ENCODE results near the gene IER5L. TPM values are rescaled to one million over a fixed set of nuclear protein-coding genes. Genes with fewer than 3 reads are reported as not detected.

IER5L gene
- polyA plus RNA-seq, 1 donor (not counting 4 experiments of a cell fraction or from before 2014, with no cell fraction given), result 2.1 TPM

DNA sequence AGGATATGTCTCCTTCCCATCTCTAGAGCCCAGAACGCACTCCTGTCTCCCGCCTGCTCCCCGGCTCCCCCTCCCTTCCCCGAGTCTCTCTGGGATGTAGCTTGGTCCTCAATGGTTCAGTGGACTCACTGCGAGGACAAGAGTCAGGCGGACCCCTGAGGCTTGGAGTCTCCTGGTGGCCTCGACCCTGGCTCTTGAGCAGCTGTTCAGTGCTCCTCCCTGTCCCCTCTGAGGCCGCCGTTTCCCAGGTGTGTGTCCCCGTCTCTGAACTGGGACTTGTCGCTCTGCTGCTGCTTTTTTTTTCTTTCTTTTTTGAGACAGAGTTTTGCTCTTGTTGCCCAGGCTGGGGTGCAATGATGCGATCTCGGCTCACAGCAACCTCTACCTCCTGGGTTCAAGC, 44.8 kb upstream of the IER5L start:
- no peak overlapping the region for H3K4me3 ChIP-seq (ENCODE audit: control insufficient read depth in 2 of 3, extremely low read depth in 1 of 3, insufficient read depth in 2 of 3, low read depth in 1 of 3, low read length in 3 of 3)
- H4K20me1 ChIP-seq (ENCODE audit: control insufficient read depth, extremely low read depth, insufficient read depth, low read length), result no peaks in the 10 kb centered on the region
- no peak for FAIRE-seq
- no peak overlapping the region for H3K4me2 ChIP-seq (ENCODE audit: control insufficient read depth, extremely low read depth, insufficient read depth, low read depth, low read length)
- peaks cover 17% of the 10 kb centered on the region for H3K4me1 ChIP-seq (ENCODE audit: control insufficient read depth, extremely low read depth, insufficient read depth, low read length)
- no peak overlapping the region for H3K9ac ChIP-seq (ENCODE audit: control insufficient read depth, extremely low read depth, insufficient read depth, low read length)
- H3K9me3 ChIP-seq (ENCODE audit: control insufficient read depth, low read depth, low read length), result no peaks in the 10 kb centered on the region
- TF ChIP-seq, protein P1, sequence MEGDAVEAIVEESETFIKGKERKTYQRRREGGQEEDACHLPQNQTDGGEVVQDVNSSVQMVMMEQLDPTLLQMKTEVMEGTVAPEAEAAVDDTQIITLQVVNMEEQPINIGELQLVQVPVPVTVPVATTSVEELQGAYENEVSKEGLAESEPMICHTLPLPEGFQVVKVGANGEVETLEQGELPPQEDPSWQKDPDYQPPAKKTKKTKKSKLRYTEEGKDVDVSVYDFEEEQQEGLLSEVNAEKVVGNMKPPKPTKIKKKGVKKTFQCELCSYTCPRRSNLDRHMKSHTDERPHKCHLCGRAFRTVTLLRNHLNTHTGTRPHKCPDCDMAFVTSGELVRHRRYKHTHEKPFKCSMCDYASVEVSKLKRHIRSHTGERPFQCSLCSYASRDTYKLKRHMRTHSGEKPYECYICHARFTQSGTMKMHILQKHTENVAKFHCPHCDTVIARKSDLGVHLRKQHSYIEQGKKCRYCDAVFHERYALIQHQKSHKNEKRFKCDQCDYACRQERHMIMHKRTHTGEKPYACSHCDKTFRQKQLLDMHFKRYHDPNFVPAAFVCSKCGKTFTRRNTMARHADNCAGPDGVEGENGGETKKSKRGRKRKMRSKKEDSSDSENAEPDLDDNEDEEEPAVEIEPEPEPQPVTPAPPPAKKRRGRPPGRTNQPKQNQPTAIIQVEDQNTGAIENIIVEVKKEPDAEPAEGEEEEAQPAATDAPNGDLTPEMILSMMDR (optimal IDR thresholded peaks at IDR 0.05 in 1 of 3, IDR thresholded peaks at IDR 0.05 in 1 of 3, conservative IDR thresholded peaks at IDR 0.05 in 1 of 3; ENCODE audit: extremely low read depth in 1 of 3, insufficient read depth in 2 of 3, low read length in 3 of 3), result no peak
- no peak for TF ChIP-seq EZH2 (IDR thresholded peaks at IDR 0.05; ENCODE audit: low read length)
- no peaks in the 10 kb centered on the region for H3K36me3 ChIP-seq (ENCODE audit: control insufficient read depth in 2 of 2, extremely low read depth in 1 of 2, insufficient read depth in 2 of 2, low read length in 2 of 2)
- DNase-seq (ENCODE audit: low read depth, low spot score), result no peak
- H3K27ac ChIP-seq (ENCODE audit: control insufficient read depth, insufficient read depth, low read length), result no peak overlapping the region
- H3K9me1 ChIP-seq (ENCODE audit: control insufficient read depth, extremely low read depth, insufficient read depth, low read length), result no peaks in the 10 kb centered on the region
- no peaks in the 10 kb centered on the region for H3K79me2 ChIP-seq (ENCODE audit: control insufficient read depth, insufficient read depth, low read length)
- no peaks in the 10 kb centered on the region for H3K27me3 ChIP-seq (ENCODE audit: control insufficient read depth, extremely low read depth, insufficient read depth, low read length)
- dilution Hi-C loops (cut with MboI; ENCODE audit: extremely low pct_ligation_motif_present, low sequenced_read_pairs), result no loop called here
- no peak overlapping the region for H2AFZ ChIP-seq (ENCODE audit: control insufficient read depth, low read length)

DNA sequence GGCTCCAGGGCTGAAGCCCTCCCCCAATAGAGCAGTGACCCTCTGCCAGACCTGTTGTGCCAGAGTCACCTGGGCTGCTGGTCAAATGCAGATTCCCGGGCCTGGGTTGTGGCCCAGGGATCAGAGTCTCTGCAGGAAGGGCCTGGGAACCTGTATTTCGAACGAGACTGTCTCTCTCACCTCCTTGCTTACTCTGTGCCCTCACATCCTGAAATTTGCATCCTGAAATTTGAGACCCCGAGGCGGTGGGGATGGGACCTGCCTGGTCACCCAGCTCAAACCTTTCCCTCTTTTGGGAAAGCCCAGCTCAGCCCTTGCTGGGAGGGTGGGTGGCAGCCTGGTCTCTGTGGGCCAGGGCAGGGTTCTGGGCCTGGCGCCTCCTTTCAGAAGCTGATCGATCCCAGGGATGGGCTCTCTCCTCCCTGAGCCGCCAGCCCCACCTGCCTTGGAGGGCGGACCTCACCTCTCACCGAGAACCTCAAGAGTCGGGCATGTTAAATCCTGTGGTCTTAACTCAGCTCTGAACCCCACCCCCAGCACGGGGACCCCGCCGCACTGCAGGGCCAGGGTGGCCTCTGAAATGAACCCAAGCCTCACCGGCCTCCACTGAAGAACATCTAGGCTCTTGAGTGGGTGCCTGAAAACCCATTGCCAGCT, 44.0 kb upstream of the IER5L start:
- no peak overlapping the region for H3K27ac ChIP-seq (ENCODE audit: control insufficient read depth, insufficient read depth, low read length)
- no peaks in the 10 kb centered on the region for H3K9me1 ChIP-seq (ENCODE audit: control insufficient read depth, extremely low read depth, insufficient read depth, low read length)
- no peaks in the 10 kb centered on the region for H3K27me3 ChIP-seq (ENCODE audit: control insufficient read depth, extremely low read depth, insufficient read depth, low read length)
- H3K79me2 ChIP-seq (ENCODE audit: control insufficient read depth, insufficient read depth, low read length), result no peaks in the 10 kb centered on the region
- no peak overlapping the region for H3K4me3 ChIP-seq (ENCODE audit: control insufficient read depth in 2 of 3, extremely low read depth in 1 of 3, insufficient read depth in 2 of 3, low read depth in 1 of 3, low read length in 3 of 3)
- FAIRE-seq (no peak), DNase-seq (ENCODE audit: low read depth, low spot score) (no peak)
- no peaks in the 10 kb centered on the region for H4K20me1 ChIP-seq (ENCODE audit: control insufficient read depth, extremely low read depth, insufficient read depth, low read length)
- H3K9me3 ChIP-seq (ENCODE audit: control insufficient read depth, low read depth, low read length), result no peaks in the 10 kb centered on the region
- no peak overlapping the region for H2AFZ ChIP-seq (ENCODE audit: control insufficient read depth, low read length)
- H3K4me2 ChIP-seq (ENCODE audit: control insufficient read depth, extremely low read depth, insufficient read depth, low read depth, low read length), result no peak overlapping the region
- dilution Hi-C loops (cut with MboI; ENCODE audit: extremely low pct_ligation_motif_present, low sequenced_read_pairs), result no loop called here
- H3K4me1 ChIP-seq (ENCODE audit: control insufficient read depth, extremely low read depth, insufficient read depth, low read length), result peaks cover 17% of the 10 kb centered on the region
- no peaks in the 10 kb centered on the region for H3K36me3 ChIP-seq (ENCODE audit: control insufficient read depth in 2 of 2, extremely low read depth in 1 of 2, insufficient read depth in 2 of 2, low read length in 2 of 2)
- no peak overlapping the region for H3K9ac ChIP-seq (ENCODE audit: control insufficient read depth, extremely low read depth, insufficient read depth, low read length)
- TF ChIP-seq EZH2 (IDR thresholded peaks at IDR 0.05; ENCODE audit: low read length), result no peak
- TF ChIP-seq, protein P1 (optimal IDR thresholded peaks at IDR 0.05 in 1 of 3, IDR thresholded peaks at IDR 0.05 in 1 of 3, conservative IDR thresholded peaks at IDR 0.05 in 1 of 3; ENCODE audit: extremely low read depth in 1 of 3, insufficient read depth in 2 of 3, low read length in 3 of 3), result no peak
